Hepatic stellate cell (primary cell): Measurements from ENCODE around the gene RABEPK.
"Not testable (repeated sequence)": the region's sequence is repeated elsewhere in the genome, so short reads cannot be mapped to it uniquely, and the experiment has no call there.

Experiments used
- DNase-seq: peaks from one replicate; pipeline ENCODE4 v3.0.0; 2011; ENCODE audit warnings: low spot score

Gene RABEPK

DNA sequence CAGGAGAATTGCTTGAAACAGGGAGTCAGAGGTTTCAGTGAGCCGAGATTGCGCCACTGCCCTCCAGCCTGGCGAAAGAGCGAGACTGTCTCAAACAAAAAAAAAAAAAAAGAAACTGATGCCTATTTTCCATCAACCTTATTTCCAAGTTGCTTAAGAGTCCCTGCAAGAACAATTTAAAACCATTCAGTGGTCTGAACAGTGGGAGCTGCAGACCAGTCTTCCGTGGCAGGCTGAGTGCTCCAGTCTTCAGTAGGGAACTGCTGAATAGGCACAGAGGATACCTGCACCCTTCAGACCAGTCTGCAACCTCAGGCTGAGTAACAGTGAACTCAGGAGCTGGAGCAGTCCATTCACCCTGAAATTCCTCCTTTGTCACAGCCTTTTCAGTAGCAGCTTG, 5.9 kb upstream of the RABEPK start:
- DNase-seq: not testable (repeated sequence)

DNA sequence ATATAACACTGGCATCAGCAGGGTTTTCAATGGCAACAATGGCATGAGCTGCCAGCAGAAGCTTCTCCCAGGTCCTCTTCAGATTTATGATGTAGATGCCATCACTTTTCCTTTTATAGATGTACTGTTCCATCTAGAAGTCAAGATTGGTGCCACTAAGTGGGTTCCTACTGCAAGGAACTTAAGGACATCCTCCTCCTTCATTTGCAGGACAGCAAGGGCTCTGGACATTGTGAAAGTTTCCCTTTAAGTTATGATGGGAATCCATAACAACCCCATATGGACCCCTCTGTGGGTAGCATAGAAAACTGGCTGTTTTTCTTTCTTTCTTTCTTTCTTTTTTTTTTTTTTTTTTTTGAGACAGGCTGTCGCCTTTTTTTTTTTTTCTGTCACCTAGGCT, 4.8 kb upstream of the RABEPK start:
- DNase-seq: not testable (repeated sequence)

DNA sequence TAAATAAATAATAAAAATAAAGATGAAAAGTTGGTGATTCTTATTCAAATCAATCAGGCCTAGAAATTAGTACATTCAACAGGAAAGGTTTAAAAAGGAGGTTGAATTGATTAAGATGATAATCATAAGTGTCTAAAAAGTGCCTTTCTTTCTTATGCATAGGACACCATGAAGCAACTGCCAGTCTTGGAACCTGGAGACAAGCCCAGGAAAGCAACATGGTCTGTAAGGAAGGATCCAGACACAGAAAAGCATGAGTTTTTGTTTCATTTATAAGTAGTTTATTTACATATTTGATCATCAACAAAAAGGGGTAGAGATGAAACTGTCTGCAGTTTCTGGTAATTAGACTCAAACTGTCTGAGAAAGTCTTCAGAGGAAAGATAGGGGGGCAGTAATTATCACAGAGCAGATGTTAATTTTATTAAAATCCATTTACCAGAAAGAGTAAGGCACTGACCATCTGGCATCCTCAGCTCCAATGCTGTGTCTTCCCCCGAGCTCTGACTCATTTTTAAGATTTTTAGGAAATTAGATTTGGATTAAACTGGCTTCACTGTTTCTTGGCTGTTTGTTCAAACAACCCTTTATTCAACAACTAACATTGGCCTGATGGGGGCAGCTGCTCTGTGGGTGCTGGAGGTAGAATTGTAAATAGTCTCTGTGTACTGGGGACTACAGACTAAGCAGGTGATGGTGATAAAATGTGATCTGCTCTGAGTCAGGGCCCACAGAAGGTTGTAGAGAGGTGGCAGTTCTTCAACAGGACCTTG, 2.7 kb downstream of the RABEPK start:
- peak; percentile 19 for DNase-seq

DNA sequence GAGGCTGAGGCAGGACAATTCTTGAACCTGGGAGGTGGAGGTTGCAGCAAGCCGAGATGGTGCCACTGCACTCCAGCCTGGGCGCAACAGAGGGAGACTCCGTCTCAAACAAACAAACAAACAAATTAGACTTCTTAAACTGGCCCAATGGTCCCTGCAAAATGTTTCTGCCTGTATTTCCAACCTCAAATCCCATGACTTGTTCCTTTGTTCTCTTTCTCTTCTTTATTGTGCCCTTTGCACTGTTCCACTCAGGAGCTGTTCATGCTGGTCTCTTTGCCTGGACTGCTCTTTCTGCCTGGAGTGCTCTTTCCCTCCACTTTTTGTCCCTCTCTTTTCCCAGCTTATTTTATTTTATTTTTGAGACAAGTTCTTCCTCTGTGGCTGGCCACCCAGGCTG, 4.1 kb downstream of the RABEPK start:
- no peak for DNase-seq

DNA sequence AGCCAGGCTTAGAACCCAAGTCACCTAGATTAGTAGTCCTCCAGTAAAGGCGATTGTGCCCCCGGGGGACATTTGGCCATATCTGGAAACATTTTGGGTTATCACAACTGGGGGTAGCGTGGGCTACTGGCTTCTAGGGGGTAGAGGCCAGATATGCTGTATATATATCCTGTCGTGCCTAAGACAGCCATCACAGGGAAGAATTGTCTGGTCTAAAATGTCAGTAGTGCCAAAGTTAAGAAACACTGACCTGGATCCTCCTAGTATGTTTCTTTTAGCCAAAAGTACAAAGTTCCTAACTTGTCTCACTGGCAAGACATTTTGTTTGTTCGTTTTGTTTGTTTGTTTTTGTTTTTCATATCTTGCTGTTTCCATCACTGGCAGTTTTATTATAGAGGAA, 13.8 kb downstream of the RABEPK start:
- DNase-seq: no peak

DNA sequence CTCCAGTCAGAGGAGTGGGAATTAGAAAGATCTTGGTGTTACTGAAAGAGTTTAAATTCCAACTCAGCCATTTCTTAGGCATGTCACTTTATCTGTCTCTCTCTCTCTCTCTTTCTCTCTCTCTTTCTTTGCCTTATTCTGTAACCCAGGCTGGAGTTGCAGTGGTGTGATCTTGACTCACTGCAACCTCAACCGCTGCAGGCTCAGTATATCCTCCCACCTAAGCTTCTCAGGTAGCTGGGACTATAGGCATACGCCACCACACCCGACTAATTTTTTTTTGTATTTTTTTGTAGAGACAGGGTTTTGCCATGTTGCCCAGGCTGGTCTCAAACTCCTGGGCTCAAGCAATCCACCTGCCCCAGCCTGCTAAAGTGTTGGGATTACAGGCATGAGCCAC, 18.3 kb downstream of the RABEPK start:
- no peak for DNase-seq

DNA sequence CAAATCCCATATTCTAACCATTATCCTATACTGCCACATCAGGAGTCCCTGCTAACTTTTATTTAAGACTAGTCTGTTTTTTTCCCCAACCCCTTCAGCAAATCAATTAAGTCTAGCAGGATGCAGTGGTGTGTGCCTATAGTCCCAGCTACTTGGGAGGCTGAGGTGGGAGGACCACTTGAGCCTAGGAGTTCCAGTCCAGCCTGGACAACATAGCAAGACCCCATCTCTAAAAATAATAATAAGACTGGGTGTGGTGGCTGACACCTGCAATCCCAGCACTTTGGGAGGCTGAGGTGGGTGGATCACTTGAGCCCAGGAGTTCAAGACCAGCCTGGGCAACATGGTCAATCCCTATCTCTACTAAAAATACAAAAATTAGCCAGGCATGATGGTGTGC, 24.5 kb downstream of the RABEPK start:
- not testable (repeated sequence) for DNase-seq

DNA sequence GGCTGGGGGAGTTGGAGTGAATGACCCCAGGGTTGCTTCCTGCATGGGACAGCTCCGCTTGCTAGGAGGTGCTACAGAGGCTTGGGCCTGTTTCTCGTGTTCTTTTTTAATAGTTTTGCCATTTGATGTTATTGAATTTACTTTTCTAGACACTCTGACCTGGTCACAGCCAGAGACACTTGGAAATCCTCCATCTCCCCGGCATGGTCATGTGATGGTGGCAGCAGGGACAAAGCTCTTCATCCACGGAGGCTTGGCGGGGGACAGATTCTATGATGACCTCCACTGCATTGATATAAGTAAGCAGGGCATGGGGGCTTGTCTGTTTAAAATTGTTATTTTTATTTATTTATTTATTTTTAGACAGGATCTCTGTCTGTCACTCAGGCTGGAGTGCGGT, 27.4 kb downstream of the RABEPK start:
- no peak for DNase-seq

DNA sequence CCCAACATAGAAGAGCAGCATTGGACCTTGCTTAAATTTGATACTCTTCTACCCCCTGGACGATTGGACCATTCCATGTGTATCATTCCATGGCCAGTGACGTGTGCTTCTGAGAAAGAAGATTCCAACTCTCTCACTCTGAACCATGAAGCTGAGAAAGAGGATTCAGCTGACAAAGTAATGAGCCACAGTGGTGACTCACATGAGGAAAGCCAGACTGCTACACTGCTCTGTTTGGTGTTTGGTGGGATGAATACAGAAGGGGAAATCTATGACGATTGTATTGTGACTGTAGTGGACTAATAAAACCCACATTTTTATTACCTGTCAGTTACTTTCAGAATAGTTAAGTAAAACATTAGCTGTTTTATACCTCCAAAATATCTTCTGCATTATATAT, 33.3 kb downstream of the RABEPK start:
- DNase-seq: peak; percentile 86

DNA sequence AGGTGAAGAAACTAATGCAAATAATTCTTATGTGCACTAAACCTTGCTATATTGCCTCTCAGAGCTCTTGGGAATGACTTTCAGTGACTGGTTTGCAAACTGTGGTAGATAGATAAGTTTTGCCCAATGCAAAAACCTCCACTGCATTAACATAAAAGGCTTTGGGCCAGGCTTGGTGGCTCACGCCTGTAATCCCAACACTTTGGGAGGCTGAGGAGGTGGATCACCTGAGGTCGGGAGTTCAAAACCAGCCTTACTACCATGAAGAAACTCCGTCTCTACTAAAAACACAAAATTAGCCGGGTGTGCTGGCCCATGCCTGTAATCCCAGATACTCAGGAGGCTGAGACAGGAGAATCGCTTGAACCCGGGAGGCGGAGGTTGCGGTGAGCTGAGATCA, 33.8 kb downstream of the RABEPK start:
- DNase-seq: not testable (repeated sequence)

DNA sequence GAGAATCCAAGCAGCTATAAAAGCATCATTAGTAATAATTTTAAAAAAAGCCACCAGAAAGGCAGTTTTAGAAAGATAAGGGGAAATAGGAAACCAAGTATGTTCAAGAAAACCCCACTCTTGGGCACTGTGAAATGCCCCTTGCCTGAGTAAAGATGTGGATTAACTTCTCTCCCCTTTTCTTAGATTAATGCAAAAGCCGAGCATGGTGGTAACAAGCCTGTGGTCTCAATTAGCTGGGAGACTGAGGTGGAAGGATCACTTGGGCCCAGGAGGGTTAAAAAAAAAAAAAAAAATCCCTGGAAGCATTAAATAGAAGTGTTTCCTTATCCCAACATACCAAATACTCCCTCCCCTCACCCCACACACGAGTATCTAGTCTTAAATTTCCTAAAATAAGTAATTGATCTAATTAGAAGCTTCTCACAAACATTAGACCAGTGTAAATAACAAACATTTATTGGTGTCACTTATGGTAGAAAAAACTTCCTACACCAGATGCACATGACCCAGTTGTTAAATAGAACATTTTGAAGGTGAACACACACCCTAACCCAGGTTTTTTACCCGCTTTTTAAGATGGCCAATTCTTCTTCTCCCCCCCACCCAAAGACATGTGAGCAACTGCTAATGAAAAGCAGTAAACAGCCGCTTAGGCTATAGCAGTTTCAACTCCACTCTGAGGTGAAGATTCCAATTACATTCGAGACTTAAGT, 35.6 kb downstream of the RABEPK start:
- no peak for DNase-seq

DNA sequence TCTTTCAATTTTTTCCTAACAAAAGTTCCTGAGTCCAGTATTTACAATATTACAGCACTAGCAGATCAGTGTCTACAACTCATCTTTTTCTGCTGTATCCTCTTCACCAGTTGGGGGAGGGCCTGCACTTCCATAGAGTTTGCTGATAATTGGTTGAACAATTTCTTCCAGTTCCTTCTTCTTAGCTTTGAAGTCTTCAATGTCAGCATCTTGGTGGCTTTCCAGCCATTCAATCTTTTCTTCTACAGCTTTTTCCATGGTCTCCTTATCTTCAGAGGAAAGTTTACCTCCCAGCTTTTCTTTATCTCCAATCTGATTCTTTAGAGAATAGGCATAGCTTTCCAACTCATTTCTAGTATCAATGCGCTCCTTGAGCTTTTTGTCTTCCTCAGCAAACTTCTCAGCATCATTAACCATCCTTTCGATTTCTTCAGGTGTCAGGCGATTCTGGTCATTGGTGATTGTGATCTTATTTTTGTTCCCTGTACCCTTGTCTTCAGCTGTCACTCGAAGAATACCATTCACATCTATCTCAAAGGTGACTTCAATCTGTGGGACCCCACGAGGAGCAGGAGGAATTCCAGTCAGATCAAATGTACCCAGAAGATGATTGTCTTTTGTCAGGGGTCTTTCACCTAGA, 36.3 kb downstream of the RABEPK start:
- not testable (repeated sequence) for DNase-seq

DNA sequence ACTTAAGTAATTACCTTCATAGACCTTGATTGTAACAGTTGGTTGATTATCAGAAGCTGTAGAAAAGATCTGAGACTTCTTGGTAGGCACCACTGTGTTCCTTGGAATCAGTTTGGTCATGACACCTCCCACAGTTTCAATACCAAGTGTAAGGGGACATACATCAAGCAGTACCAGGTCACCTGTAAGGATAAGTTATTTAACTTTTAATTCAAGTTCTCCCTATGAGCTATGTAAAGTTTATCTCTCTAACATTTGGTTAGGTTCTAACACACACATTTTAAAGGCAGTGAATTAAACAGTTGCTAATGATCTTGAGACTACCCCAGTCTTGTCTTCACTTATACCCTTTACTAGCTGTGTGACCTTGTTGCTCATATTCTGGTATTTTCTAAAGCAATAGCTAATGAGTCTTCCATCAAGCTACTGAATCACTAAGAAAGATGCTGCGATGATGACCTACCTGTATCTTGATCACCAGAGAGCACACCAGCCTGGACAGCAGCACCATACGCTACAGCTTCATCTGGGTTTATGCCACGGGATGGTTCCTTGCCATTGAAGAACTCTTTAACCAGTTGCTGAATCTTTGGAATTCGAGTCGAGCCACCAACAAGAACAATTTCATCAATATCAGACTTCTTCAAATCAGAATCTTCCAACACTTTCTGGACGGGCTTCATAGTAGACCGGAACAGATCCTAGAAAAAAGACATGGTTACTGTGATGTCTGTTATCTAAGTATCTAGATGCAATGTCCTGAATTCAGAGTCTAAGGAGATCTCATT, 38.0 kb downstream of the RABEPK start:
- no peak for DNase-seq

DNA sequence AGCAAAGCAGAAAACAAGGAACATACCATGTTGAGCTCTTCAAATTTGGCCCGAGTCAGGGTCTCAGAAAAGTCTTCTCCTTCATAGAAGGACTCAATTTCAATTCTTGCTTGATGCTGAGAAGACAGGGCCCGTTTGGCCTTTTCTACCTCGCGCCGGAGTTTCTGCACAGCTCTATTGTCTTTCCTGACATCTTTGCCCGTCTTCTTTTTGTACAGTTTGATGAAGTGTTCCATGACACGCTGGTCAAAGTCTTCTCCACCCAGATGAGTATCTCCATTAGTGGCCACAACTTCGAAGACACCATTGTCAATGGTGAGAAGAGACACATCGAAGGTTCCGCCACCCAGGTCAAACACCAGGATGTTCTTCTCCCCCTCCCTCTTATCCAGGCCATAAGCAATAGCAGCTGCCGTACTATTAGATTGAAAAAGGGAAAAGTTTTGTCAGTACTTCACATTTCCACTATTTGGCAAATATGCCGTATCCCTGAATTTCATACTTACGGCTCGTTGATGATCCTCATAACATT, 38.6 kb downstream of the RABEPK start:
- no peak for DNase-seq

DNA sequence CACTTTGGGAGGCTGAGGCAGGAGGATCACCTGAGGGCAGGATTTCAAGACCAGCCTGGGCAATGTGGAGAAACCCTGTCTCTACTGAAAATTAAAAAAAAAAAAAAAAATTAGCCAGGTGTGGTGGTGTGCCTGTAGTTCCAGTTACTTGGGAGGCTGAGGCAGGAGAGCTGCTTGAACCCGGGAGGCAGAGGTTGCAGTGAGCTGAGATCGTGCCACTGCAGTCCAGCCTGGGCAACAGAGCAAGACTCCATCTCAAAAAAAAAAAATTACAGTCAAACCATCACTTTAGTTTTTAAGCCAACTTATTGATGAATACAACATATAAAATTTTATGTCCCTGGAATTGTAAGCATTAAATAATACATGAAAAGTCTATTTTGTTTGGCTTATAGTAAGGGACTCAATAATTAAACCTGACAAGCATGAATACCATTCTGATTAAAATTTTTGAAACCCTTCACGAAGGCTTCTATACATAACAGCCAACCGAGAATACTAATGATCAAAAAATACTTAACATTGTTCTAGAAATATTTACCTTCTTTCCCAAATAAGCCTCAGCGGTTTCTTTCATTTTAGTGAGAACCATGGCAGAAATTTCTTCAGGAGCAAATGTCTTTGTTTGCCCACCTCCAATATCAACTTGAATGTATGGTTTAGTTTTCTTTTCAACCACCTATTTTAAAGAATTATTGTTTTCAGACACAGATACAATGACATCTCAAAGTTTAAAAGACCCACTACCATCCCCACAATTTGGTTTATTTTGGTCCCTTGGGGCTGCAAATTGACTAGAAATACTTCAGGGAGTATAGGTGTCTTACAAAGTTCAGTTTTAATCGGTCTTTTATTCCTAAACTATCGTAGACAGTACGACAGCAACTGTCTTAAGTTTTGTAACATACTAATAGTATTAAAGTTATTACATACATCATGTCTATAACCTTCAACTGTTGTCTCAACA, 39.6 kb downstream of the RABEPK start:
- no peak for DNase-seq

DNA sequence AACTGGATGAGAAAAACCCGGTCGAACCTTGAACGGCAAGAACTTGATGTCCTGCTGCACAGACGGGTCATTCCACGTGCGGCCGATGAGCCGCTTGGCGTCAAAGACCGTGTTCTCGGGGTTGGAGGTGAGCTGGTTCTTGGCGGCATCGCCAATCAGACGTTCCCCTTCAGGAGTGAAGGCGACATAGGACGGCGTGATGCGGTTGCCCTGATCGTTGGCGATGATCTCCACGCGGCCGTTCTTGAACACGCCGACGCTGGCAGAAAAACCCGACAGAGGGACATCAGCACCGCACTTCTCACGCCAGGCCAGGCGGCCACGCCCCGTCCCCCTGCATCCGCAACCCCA, 40.3 kb downstream of the RABEPK start:
- no peak for DNase-seq

DNA sequence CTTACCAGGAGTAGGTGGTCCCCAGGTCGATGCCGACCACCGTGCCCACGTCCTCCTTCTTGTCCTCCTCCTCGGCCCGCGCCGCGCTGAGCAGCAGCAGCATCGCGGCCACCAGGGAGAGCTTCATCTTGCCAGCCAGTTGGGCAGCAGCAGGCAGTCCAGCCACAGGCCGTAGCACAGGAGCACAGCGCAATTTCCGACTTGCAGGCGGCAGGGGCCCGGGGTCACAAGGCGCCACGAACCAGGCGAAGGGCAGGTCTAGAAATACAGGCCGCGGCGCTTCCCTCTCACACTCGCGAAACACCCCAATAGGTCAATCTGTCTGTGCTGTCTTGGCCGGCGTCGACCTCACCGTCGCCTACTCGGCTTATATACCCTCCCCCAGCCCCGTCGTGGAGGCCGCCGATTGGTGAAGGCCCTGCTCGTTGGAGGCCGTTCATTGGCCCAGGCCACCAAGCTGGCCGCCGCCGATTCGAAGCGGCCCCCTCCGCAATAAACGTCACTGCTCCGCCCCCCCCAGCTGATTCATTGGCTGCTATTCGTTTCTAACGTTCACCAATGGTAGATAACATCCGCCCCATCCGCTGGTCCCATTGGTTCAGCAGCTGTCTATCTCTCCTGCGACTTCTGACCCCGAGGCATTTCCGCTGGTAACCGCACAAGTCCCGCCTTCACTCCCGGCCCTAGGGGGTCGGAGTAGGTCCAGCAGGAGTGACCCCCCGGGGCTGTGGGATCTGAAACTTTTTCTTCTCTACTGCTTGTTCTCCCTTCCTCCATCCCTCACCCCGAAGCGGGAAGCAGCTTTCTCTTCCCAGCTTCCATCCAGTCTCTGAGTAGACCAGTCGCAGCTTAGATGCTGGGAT, 40.9 kb downstream of the RABEPK start, which contains the start of gene HSPA5:
Gene HSPA5 (minus strand): TSS at position 344 of the 863 bp plus-strand sequence. CDS start 217 bp downstream, at position 127.
- DNase-seq: peak; percentile 98

DNA sequence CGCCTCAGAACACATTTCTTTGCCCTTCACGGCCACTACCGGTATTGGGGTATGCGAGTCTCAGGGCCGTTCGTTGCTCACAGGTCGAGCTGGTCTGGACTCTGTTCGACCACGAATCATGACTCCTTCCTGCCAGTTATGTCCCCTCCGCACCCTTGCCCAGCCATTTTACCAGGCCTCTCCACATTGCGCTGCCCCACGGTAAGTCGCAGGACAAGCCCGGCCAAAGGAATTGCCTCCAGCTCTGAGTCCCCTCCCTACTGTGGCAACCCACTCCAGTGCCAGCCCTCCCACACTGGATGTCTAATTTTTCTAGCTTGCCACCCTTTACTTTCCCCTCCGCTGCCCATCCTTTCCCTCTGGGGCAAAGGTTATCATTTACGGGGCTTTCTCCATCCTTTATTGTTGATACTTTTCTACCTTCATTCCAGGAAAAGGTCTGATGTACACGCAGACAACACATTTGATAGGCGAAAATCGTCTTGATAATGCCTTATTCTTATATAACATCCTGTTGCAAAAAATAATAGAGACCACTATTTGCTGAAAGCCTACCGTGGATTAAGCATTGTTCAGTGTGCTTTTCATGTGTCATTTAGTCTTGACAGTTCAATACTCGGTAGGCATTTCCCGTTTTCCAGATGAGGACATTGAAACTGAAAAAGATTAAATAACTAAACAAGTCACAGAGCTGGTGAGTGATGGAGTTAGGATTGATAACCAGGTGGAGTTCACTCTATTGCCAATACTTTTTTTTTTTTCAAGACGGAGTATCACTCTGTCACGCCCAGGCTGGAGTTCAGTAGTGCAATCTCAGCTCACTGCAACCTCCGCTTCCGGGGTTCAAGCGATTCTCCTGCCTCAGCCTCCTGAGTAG, 41.8 kb downstream of the RABEPK start:
- DNase-seq: peak; percentile 27

DNA sequence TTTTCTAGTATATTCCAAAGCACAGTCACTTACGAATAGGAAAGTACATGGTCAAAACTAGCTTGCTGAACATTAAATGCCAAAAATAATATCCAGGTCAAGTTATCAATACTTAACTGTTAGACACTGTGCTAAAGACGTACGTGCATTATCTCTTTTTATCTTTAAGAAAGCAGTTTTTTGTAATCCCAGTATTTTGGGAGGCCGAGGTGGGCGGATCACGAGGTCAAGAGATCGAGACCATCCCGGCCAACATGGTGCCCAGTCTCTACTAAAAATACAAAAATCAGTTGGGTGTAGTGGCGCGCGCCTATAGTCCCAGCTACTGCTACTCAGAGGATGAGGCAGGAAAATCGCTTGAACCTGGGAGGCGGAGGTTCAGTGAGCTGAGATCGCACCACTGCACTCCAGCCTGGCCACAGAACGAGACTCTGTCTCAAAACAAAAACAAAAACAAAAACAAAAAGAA, 43.5 kb downstream of the RABEPK start:
- no peak for DNase-seq
